NOMO-1 (cell line): ENCODE measurements around the gene APOBEC3C.
A peak's percentile ranks its signal among the peaks of the same experiment; 100 is the strongest.
"Not testable (repeated sequence)": the region's sequence is repeated elsewhere in the genome, so short reads cannot be mapped to it uniquely, and the experiment has no call there.

Experiments used
- DNase-seq, 2 experiments: peaks; one replicate each; lab custom pipeline; 2025; ENCODE audit not compliant: unreplicated experiment in 2 of 2; lab: John Stamatoyannopoulos, UW

APOBEC3C gene

GRCh38 chr22:38981992-38982927, 31.8 kb upstream of the APOBEC3C start, which contains the start of gene APOBEC3B:
APOBEC3B (plus strand) TSS chr22:38982347; CDS start chr22:38982454, 107 bp downstream.
- DNase-seq, result peak; percentile 86 to 94

GRCh38 chr22:38984224-38984623, 29.8 kb upstream of the APOBEC3C start:
- peak; percentile 72 to 79 for DNase-seq

- DNase-seq, result not testable (repeated sequence)
Observed at GRCh38 chr22:38984784-38985757, 29.0 kb upstream of the APOBEC3C start.

GRCh38 chr22:38986629-38987028, 27.4 kb upstream of the APOBEC3C start:
- no peak for DNase-seq

- DNase-seq, result no peak
Observed at GRCh38 chr22:38987171-38987895, 26.7 kb upstream of the APOBEC3C start.

- DNase-seq, result no peak
Observed at GRCh38 chr22:38989466-38989865, 24.6 kb upstream of the APOBEC3C start.

- not testable (repeated sequence) for DNase-seq
Observed at GRCh38 chr22:38992871-38993371, 21.1 kb upstream of the APOBEC3C start.

- no peak for DNase-seq
Observed at GRCh38 chr22:38996105-38996504, 18.0 kb upstream of the APOBEC3C start.

GRCh38 chr22:38997518-38997917, 16.5 kb upstream of the APOBEC3C start:
- DNase-seq, result no peak

- DNase-seq, result peak; percentile 87 to 93
Observed at GRCh38 chr22:39003165-39003638, 10.9 kb upstream of the APOBEC3C start.

GRCh38 chr22:39007177-39007576, 6.9 kb upstream of the APOBEC3C start:
- DNase-seq, result no peak

- peak in 1 of 2 experiments; percentile 9 for DNase-seq
Observed at GRCh38 chr22:39008271-39008850, 5.7 kb upstream of the APOBEC3C start.

- DNase-seq, result no peak
Observed at GRCh38 chr22:39010946-39011345, 3.1 kb upstream of the APOBEC3C start.

- no peak for DNase-seq
Observed at GRCh38 chr22:39012533-39013511, 1.2 kb upstream of the APOBEC3C start.

GRCh38 chr22:39013561-39013941, 506 bp upstream of the APOBEC3C start:
- DNase-seq, result not testable (repeated sequence)

- not testable (repeated sequence) for DNase-seq
Observed at GRCh38 chr22:39014723-39015121, 665 bp downstream of the APOBEC3C start.

- DNase-seq, result no peak
Observed at GRCh38 chr22:39016592-39016991, 2.5 kb downstream of the APOBEC3C start.

- DNase-seq, result no peak
Observed at GRCh38 chr22:39017596-39018365, 3.7 kb downstream of the APOBEC3C start.
